OCI-LY7 (cell line): ENCODE data around the gene KIF27.
"Not testable (repeated sequence)": the region's sequence is repeated elsewhere in the genome, so short reads cannot be mapped to it uniquely, and the experiment has no call there.

Experiments used
- CTCF ChIP-seq: fragments of 200-600 bp; sonication (generic); conservative IDR thresholded peaks from 2 replicates; pipeline ENCODE4 v1.5.1; 2014; ENCODE audit warnings: mild to moderate bottlenecking, antibody characterized with exemption, low read length, moderate library complexity, mixed read lengths
- EZH2phosphoT487 ChIP-seq: fragments of 200-600 bp; sonication (generic); IDR thresholded peaks from 2 replicates; pipeline ENCODE4 v1.6.1; 2018; ENCODE audit warnings: low read depth, borderline replicate concordance, mild to moderate bottlenecking, mixed run types, antibody characterized with exemption, low read length, moderate library complexity, mixed read lengths

GRCh38 chr9:83817011-83817355 lies 104.2 kb downstream of the KIF27 start:
- TF ChIP-seq CTCF, EZH2phosphoT487: not testable (repeated sequence)
